Endometrium (tissue), 2 donors: ENCODE measurements around the gene SORCS2.

Source experiments
- FAIRE-seq: peaks from 2 replicates; lab custom pipeline; 2012; peaks lifted over from hg19 to GRCh38; lab: Jason Lieb, UNC
- donor health status: control.
- donor health status: control.

Gene SORCS2

DNA sequence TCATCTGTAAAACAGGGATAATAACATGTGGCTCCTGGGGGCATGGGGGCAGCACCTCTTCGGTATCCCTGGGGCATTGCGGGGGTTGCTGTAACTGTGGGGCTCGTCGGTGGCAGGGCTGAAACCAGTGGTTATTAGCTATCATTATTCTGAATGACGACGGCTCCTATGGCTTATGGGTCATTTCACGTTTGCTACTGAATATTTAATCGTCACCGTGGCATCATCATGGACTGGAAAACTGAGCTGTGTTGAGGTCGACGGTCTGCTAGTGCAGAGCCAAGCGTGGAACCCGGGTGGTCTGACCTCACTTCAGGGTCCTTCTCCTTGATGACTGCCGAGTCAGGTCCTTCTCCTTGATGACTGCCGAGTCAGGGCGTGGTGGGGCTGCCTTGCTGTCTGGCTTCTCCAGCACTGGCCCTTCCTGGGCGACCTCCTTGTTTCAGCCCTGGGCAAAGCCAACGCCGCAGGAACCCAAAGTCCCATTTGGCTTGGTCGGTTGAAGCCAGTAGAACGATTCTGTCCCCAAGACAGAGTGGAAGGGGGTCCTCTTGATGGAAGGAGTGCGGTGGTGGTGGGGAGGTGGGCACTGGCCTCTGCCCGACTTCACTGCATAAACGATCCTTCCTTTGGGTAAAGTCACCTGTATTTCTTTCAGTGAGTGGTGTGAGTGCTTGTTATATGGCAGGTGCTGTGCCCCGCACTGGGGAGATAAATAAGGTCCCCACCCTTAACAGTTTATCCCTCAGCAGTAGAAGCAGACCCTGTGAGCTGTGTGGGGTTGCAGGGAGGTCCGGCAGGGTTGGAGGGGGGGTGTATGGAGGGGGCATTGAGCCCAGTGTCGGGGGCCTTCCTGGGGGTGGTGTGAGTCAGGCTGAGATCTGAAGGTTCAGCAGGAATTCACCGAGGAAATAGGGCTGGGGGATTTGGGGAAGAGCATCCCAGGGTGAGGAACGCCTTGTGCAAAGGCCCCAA lies 201.6 kb downstream of the SORCS2 start:
- FAIRE-seq = no peak

DNA sequence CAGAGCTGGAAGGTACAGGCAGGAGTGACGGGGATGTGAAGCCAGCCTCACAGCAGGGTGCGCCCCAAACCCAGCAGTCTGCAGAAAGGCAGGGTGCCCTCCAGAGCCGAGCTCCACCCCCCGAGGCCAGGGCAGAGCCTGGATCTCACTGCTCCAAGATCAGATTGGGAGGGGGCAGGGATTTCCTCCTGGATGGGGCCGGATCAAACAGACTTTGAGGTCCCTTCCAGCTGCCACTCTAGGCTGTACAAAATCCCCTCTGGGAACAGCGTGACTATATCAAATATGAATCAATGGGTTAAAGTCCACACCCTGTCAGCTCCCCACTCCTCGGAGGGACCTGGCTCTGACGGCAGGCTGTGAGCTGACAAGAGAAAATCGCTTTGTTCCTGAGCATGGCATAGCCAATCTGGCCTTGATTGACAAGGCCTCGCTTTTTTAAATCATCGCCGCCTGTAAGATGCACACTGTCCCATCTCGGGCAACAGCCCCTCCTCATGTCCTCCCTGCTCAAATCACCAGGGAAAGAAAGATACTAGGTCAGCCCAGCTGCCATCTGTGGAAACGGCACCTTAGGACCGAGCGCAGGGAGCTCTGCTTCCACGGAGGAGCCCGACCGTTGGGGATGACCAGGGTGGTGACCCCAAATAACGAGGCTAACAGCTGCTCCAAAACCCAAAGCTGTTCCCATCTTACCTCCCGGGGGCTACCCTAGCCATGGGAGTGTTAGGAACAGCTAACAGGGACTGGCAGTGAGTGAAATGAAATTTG lies 202.5 kb downstream of the SORCS2 start:
- no peak for FAIRE-seq

DNA sequence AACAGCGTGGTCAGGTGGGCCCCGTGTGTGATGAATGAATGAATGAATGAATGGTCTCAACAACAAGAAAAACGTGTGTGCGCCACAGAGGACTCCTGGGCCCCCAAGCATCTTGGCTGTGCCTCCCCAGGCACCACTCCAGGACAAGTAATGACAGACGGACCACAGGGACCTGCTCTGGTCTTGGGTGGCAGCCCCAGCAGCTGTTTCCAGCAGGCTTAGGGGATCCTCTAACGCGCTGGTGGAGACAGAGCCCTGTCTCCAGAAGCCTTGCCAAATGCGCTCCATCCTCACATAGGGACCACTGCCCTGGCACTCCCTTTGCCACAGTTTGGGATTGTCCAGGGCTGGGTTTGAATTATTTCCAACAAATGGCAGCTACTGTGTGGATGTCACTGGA lies 203.3 kb downstream of the SORCS2 start:
- FAIRE-seq = no peak

DNA sequence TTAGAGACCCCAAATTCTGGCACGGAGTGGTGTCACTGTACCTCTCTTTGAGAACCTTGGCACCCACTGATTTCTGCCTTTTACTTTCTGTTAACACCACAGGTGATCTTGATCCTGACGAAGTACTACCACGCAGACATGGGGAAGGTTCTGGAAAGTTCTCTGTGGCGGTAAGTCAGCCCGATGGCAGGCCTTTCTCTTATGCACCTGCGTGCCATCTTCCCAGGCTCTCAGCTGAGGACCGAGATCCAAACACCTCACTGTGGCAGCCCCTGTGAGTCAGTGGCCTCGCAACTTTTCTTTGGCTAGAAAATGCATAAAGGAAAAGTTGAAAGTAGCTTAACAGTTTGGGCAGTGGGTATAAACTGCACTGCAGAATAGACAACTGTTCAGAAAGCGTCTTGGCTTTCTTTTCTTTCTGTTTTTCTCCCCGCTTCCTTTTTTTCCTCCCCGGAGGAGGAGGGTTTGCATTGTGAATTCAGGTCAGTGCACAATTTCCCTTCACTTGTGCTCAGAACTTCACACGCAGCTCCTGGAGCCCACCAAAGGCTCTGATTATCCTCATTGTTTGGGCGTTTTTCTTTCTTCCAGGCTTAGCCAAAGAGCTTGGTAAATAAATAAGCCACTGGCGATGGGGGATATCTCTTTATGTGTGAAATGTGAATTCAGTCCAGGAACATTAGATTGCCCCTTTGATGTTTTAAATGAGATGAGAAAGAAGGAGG lies 204.0 kb downstream of the SORCS2 start:
- FAIRE-seq = no peak

- no peak for FAIRE-seq
These were observed 205.1 kb downstream of the SORCS2 start for GRCh38 chr4:7397206-7398103.

DNA sequence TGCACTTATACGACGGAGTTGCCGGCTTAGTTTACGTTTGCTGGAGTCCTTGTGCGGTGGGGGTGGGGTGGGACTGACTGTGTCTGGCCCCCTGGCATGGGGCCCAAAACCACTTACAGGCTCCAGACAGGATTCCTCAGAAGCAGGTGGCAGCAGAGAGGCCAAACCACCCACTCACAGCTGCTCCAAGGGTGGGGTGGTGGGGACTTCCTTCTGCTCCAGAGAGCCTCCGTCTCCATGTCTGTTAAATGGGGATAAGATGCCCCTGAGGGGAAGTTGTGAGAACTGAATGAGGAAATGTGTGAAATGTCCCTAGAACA lies 205.7 kb downstream of the SORCS2 start:
- FAIRE-seq = no peak

DNA sequence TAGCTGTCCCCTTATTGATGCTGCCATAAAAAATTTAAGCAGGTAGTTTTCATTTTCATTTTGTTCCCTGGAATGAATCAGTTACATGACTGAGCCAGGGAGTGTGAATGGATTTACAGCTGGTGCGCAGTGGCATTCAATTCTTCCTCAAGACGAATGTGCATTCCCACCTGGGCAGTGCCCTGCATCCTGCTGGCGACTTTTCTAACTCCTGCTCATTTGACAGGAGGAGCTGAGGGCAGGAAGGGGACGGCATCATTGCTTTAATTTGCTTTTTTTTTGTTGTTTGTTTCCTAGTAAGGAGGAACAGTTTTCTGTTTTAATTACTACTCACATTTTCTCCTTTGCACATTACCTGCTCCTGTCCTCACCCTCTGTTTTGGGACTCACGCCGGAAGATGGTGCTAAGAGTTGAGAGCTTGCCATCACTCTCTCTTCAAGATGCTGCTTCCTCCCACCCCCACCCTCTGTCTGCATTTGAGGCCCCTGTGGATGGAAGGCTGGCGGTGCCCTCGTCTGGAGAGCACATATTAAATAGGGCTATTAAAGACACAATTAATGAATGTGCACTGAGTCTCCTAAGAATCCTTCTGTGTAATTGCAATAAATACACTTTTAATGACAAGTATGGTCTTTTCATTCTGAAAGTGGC lies 206.6 kb downstream of the SORCS2 start:
- FAIRE-seq = no peak

DNA sequence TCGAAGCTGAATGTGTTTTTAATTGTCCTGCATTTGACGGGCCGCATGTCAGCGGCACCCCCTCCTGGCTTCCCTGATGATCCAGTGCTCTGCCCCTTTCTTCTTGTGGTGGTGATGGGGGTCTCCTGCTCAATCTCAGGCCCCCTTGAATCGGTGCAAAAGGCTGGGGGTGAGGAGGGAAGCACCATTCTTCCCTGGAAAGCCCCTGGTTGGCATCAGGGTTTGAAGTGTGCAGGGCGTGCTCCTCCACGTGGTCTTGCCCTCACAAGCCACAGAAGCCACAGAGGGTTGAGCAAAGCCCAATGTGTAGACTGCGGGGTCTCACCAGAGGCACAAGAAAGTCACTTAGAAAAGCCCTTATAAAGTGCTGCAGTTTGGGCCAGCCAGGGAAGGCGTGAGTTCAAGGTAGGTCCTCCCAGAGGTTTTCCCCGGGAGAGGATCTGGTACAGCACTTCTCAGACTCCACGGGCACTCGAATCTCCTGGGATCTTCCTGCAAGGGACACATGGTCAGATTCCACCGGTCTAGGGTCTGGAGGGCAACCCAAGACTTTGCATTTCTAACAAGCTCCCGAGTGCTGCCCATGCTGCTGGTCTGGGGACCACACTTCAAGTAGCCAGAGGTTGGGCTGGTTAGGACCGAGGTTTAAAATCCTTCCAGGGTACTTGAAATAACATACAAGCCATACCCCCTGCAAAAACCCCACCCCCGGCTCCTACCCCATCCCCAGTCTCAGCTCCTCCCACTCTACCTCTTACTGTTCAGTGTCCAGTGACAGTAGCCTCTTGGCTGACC lies 207.3 kb downstream of the SORCS2 start:
- no peak for FAIRE-seq

GRCh38 chr4:7400671-7401298 lies 208.4 kb downstream of the SORCS2 start:
- no peak for FAIRE-seq

- FAIRE-seq = no peak
These were observed 210.2 kb downstream of the SORCS2 start for GRCh38 chr4:7402526-7402925.

- no peak for FAIRE-seq
These were observed 210.7 kb downstream of the SORCS2 start for GRCh38 chr4:7403001-7403400.

- no peak for FAIRE-seq
These were observed 215.8 kb downstream of the SORCS2 start for GRCh38 chr4:7408166-7408565.

DNA sequence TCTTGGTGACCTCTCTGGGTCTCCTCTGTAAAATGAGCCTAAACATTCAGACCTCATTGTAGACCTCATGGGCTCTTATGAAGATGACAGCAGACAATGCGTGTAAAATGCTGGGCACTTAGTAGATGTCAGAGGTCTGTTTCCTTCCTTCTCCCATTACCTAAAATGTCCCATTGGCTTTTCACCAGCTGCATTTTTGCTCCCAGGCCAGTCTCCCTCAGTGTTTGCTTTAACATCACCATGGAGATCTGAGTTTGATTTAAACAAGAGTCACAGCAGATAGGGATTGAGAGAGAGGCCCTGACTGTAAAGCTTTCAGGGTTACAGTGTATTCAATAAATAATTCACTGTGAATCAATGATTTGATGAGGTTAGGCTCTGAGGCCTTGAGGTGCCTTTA lies 218.1 kb downstream of the SORCS2 start:
- FAIRE-seq = no peak

DNA sequence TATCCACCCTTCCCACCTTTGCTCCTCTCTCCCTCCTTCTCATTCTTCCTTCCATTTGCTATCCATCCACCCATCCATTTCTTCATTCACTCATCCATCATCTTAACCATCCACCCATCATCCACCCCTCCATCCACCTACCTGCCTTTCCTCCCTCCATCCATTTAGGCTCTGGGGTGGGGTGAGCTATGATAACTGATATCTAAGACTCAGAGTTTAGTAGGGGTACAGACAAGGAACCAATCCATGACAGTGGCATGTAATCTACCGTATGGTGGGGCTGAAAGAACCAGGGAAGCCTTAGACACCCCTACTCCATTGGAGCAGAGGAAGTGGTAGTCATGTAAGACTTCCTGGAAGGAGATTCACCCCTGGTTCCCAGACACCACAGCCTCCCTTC lies 219.2 kb downstream of the SORCS2 start:
- no peak for FAIRE-seq

DNA sequence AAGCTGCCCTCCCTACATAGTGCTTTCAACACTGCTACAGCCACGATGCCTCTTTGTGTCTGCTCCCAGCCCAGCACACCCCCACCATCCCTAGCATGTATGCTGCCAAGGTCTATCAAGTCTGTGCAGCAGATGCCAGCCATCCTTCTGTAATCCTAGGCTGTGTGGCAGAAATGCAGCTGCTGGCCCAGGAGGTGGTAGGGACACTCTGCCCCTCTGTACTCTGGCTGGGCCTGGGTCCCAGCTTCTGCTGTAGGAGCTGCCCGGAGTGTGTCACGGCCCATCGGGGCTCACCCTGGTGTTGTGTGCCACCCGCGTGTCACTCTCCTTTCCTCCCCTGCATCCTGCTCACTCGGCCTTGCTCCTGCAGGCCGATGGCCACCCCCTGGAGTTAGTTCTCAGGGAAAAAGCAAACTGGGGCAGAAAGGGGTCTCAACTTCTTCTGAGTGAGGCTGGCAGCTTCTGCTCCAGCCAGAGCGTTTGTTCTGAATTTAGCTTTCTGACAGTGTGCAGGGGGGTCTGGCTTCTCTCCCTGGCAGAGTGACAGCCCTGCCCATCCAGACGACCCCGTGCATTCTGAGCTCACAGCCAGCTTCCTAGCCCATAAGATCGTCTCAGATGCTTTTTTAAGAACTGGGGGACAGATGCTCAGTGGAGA lies 219.7 kb downstream of the SORCS2 start:
- FAIRE-seq = no peak

- no peak for FAIRE-seq
These were observed 220.2 kb downstream of the SORCS2 start for GRCh38 chr4:7412554-7412912.

GRCh38 chr4:7414046-7414445 lies 221.7 kb downstream of the SORCS2 start:
- FAIRE-seq = no peak

DNA sequence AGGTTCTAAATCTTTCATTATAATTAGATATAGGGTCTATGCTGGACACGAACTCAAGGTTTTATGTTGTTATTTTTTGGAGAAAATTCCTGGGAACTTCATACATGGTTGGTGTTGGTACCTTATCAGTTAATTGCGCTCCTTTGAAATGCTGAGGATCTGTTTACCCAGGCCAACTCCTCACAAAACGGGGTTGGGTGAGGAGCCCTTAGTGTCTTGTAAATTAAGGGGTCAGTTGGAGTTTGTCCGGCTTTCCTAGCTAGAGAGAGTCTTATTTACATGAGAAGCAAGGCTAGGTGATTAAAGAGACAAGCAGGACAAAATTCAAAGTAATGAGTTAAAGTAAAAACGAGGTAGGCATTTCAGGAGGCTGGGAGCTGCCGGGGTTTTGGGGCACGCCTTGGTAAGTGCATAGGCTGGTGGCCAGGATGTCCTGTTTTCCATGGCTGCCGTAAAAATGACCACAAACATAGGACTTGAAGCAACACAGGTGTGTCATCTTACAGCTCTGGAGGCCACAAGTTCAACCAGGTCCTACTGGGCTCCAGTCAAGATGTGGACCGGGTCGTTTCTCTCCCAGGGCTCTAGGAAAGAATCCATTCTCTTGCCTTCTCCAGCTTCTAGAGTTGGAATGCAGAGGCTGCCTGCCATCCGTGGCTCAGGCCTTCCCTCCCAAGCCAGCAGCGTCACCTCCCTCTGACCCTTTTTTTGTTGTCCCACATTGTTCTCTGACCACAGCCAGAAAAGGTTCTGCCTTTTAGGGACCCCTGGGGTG lies 222.6 kb downstream of the SORCS2 start:
- FAIRE-seq = no peak
